ENCODE results near the gene CERK. TPM values are rescaled to one million over a fixed set of nuclear protein-coding genes. Genes with fewer than 3 reads are reported as not detected.

CERK gene
- total RNA-seq, 1 donor = 28.2 TPM

- no peak overlapping the region for H2AFZ ChIP-seq (ENCODE audit: low read length)
- H4K20me1 ChIP-seq (ENCODE audit: insufficient read depth, low read length) = no peaks in the 10 kb centered on the region
- H3K36me3 ChIP-seq (ENCODE audit: insufficient read depth, low read length) = no peaks in the 10 kb centered on the region
- no peak overlapping the region for H3K27ac ChIP-seq (ENCODE audit: low read depth, low read length)
- no peaks in the 10 kb centered on the region for H3K79me2 ChIP-seq (ENCODE audit: insufficient read depth, low read length)
- no peak overlapping the region for H3K4me2 ChIP-seq (ENCODE audit: insufficient read depth, low read length)
- no peaks in the 10 kb centered on the region for H3K27me3 ChIP-seq (ENCODE audit: insufficient read depth, low read length)
- no peak for DNase-seq (ENCODE audit: insufficient read length, low spot score, missing footprints)
- no peak overlapping the region for H3K4me3 ChIP-seq (ENCODE audit: insufficient read depth, low read length)
- H3K4me1 ChIP-seq (ENCODE audit: insufficient read depth, low read length) = no peaks in the 10 kb centered on the region
- no peaks in the 10 kb centered on the region for H3K9me3 ChIP-seq (ENCODE audit: low read depth, low read length)
- TF ChIP-seq, protein P1, sequence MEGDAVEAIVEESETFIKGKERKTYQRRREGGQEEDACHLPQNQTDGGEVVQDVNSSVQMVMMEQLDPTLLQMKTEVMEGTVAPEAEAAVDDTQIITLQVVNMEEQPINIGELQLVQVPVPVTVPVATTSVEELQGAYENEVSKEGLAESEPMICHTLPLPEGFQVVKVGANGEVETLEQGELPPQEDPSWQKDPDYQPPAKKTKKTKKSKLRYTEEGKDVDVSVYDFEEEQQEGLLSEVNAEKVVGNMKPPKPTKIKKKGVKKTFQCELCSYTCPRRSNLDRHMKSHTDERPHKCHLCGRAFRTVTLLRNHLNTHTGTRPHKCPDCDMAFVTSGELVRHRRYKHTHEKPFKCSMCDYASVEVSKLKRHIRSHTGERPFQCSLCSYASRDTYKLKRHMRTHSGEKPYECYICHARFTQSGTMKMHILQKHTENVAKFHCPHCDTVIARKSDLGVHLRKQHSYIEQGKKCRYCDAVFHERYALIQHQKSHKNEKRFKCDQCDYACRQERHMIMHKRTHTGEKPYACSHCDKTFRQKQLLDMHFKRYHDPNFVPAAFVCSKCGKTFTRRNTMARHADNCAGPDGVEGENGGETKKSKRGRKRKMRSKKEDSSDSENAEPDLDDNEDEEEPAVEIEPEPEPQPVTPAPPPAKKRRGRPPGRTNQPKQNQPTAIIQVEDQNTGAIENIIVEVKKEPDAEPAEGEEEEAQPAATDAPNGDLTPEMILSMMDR (IDR thresholded peaks at IDR 0.05; ENCODE audit: extremely low read depth, low read depth, low read length) = no peak
These were observed 61.6 kb downstream of the CERK start for GRCh38 chr22:46676479-46676878.

DNA sequence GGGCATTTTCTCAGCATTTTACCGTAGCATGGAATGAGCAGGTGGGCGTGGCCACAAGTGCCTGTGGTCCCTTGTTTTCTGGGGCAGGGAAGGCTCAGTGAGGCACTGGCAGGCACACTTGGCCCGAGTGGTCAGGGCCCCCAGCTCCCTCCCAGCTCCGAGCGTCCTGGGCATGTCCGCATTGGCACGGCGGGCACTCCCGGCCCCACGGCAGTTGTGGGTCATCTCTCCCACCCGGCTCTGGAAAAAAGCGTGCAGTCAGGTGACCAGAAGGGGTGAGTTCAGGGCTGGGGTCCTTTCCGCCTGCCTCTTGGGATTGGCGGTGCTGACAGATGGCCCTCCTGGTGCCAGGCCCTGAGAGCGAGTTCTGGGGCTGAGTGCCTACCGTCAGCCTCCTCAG, 62.1 kb downstream of the CERK start:
- H3K4me2 ChIP-seq (ENCODE audit: insufficient read depth, low read length) = no peak overlapping the region
- TF ChIP-seq, protein P1 (IDR thresholded peaks at IDR 0.05; ENCODE audit: extremely low read depth, low read depth, low read length) = no peak
- no peaks in the 10 kb centered on the region for H3K36me3 ChIP-seq (ENCODE audit: insufficient read depth, low read length)

GRCh38 chr22:46675479-46675878, 62.6 kb downstream of the CERK start:
- Histone ChIP-seq H3K27me3 (ENCODE audit: insufficient read depth, low read length) (no peaks in the 10 kb centered on the region), H3K4me2 (ENCODE audit: insufficient read depth, low read length) (no peak overlapping the region), H3K36me3 (ENCODE audit: insufficient read depth, low read length) (no peaks in the 10 kb centered on the region), H3K4me1 (ENCODE audit: insufficient read depth, low read length) (no peaks in the 10 kb centered on the region), H3K9me3 (ENCODE audit: low read depth, low read length) (no peaks in the 10 kb centered on the region), H4K20me1 (ENCODE audit: insufficient read depth, low read length) (no peaks in the 10 kb centered on the region), H3K27ac (ENCODE audit: low read depth, low read length) (no peak overlapping the region), H3K79me2 (ENCODE audit: insufficient read depth, low read length) (no peaks in the 10 kb centered on the region), H2AFZ (ENCODE audit: low read length) (no peak overlapping the region), H3K4me3 (ENCODE audit: insufficient read depth, low read length) (no peak overlapping the region)
- TF ChIP-seq, protein P1 (IDR thresholded peaks at IDR 0.05; ENCODE audit: extremely low read depth, low read depth, low read length) = no peak
- no peak for DNase-seq (ENCODE audit: insufficient read length, low spot score, missing footprints)

More for the DNA sequence above, 62.1 kb downstream of the CERK start:
- no peak overlapping the region for H3K27ac ChIP-seq (ENCODE audit: low read depth, low read length)
- H4K20me1 ChIP-seq (ENCODE audit: insufficient read depth, low read length) = no peaks in the 10 kb centered on the region
- H3K27me3 ChIP-seq (ENCODE audit: insufficient read depth, low read length) = no peaks in the 10 kb centered on the region
- H3K4me3 ChIP-seq (ENCODE audit: insufficient read depth, low read length) = no peak overlapping the region
- H3K9me3 ChIP-seq (ENCODE audit: low read depth, low read length) = no peaks in the 10 kb centered on the region
- no peaks in the 10 kb centered on the region for H3K79me2 ChIP-seq (ENCODE audit: insufficient read depth, low read length)
- DNase-seq (ENCODE audit: insufficient read length, low spot score, missing footprints) = no peak
- no peaks in the 10 kb centered on the region for H3K4me1 ChIP-seq (ENCODE audit: insufficient read depth, low read length)
- no peak overlapping the region for H2AFZ ChIP-seq (ENCODE audit: low read length)

DNA sequence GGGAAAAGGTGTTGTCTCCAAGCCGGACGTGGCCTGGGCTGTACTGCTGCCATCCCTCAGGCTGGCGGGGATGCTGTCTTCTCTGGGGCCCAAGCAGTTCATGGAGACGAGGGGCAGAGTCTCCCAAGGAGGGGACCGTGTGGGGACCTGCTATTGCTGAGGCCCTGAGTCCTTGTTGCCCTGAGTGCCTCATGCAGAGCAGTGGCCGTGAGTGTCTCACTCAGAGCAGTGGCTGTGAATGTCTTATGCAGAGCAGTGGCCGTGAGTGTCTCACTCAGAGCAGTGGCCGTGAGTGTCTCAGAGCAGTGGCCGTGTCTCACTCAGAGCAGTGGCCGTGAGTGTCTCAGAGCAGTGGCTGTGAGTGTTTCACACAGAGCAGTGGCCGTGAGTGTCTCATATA, 63.1 kb downstream of the CERK start:
- H3K27ac ChIP-seq (ENCODE audit: low read depth, low read length) = no peak overlapping the region
- no peak overlapping the region for H3K4me3 ChIP-seq (ENCODE audit: insufficient read depth, low read length)
- TF ChIP-seq, protein P1 (IDR thresholded peaks at IDR 0.05; ENCODE audit: extremely low read depth, low read depth, low read length) = no peak
- H3K79me2 ChIP-seq (ENCODE audit: insufficient read depth, low read length) = no peaks in the 10 kb centered on the region
- H3K4me2 ChIP-seq (ENCODE audit: insufficient read depth, low read length) = no peak overlapping the region
- no peaks in the 10 kb centered on the region for H3K9me3 ChIP-seq (ENCODE audit: low read depth, low read length)
- H3K27me3 ChIP-seq (ENCODE audit: insufficient read depth, low read length) = no peaks in the 10 kb centered on the region
- H3K36me3 ChIP-seq (ENCODE audit: insufficient read depth, low read length) = no peaks in the 10 kb centered on the region
- no peak for DNase-seq (ENCODE audit: insufficient read length, low spot score, missing footprints)
- H4K20me1 ChIP-seq (ENCODE audit: insufficient read depth, low read length) = no peaks in the 10 kb centered on the region
- no peaks in the 10 kb centered on the region for H3K4me1 ChIP-seq (ENCODE audit: insufficient read depth, low read length)
- H2AFZ ChIP-seq (ENCODE audit: low read length) = no peak overlapping the region
